NOMO-1 (cell line): ENCODE results near the gene MAP2K6.

Experiments used
- DNase-seq, 2 experiments: peaks; one replicate each; lab custom pipeline; 2025; ENCODE audit not compliant: unreplicated experiment in 2 of 2; lab: John Stamatoyannopoulos, UW

Gene MAP2K6

DNA sequence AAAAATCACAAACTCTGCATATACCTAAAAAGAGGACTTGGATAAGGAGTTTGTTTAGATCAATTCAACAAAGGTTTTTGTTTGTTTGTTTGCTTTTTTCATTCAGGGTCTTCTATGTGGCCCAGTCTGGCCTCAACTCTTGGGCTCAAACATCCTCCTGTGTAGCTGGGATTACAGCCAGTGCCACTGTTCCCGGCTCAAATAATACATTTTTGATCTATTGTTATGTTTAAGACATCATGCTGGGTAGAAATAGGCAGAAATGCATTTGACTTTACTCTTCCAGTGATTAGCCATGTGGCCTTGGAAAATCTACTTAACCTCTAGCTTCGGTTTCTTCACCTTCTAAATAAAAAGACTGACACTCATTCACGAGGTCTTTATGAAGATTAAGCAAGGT lies 11.5 kb downstream of the MAP2K6 start:
- DNase-seq = no peak

DNA sequence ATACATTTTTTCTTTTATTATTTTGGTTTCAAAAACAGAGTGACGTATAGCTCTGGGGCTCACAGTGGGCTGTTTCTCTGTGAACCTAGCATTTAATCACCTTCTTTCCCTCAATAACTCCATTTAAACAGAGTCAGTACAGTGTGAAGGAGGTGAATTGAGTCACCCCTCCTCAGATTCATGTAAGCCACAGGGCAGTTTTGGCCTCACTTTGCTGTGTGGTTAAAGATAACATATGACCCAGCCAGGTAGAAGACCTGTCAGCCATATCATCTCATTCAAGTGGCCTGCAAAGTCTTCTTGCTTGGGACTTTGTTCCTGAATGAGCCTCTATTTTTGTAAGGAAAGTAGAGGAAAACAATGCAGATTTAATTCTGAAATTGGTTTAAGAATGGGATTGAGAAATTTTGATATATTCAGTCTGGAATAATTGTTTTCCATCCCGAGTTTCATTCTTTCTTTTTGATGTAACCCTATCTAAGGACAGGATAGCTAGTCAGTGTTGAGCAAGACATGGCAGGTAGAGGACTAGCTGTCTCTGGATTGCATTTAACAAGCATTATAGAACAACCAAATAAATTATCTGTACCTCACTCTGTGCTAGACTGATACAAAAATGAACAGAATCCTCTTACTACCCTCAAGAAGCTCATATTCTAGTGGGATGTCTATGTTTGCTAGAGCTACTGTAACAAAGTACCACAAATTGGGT lies 13.1 kb downstream of the MAP2K6 start:
- no peak for DNase-seq

DNA sequence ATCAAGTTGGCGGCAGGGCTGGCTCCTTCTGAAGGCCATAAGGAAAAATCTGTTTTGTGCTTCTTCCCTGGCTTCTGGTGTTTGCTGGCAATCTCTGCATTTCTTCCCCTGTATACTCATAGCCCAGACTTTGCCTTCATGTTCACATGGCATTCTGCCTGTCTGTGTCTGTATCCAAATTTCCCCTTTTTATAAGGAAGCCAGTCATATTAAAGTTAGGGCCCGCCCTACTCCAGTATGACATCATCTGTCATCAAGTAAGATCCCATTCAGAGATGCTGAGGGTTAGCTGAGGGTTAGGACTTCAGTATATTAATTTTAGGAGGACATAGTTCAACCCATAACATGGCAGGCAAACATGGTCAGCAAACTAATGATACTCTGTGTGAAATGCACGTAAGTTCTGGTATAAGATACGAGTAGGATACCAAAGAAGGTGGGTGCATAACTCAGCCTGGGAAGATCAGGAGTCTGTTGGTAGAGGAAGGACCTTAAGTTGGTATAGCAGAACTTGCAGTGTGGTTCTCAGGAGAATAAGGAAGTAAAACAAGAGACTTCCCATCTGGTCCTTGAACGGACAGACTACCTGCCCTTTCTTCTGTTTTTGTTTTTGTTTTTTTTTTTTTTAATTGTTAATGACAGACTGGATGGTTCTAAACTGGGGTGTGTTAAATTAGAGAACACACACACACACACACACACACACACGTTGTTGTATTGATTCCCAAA lies 13.9 kb downstream of the MAP2K6 start:
- peak; percentile 22 to 54 for DNase-seq

DNA sequence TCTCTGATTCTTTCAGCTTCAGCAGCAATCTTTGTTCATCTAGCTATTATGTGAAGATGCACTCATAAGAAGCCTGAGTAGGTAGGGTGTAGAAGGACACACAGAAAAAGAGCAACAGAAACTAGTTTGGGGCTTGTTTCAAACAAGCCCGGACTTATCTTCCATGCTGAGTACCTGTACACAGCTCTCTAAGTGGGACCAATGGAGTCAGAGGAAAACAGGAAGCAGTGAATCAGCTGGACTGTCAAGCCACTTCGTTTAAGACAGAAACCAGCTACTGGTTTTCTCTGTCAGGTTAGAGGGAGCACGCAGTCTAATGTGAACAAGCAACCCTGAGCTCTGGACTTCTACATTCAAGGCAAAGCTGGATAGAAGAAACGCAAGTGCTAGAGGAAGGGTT lies 16.0 kb downstream of the MAP2K6 start:
- DNase-seq = peak in 1 of 2 experiments; percentile 25

DNA sequence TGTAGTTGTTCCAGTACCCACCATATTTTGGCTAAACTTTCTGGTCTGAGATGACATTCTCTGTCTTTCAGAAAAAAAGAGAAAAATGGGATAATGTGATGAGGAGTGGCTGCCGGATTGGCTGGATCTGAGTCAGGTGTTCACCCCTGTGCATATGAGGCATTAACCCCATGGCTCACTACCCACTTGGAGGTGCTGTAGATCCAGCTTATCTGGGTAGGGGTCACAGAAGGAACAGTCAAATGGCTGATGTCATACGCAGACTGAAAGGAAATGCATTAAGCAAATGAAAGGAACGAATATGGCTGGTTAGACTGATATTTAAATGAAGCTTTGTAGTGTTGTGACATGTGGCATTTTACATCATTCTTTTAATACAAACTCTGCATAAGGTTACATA lies 17.3 kb downstream of the MAP2K6 start:
- DNase-seq = no peak

DNA sequence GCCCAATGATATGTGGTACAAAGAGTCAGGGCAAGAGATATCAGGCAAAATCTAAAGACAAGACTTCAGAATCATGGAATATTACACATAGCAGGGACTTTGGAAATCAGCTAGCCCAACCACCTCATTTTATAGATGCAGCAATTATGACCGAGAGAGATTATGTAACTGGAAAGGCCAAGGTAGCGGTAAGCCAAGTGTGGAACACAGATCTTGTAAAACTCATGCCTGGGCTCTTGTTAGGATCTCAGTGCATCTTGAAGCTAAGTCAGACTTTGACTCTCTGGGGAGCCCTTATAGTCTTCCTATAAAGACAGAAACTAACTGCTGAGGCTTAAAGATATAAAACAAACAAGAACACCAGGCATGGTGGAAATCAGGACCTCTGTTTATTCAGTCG lies 18.6 kb downstream of the MAP2K6 start:
- DNase-seq = no peak

DNA sequence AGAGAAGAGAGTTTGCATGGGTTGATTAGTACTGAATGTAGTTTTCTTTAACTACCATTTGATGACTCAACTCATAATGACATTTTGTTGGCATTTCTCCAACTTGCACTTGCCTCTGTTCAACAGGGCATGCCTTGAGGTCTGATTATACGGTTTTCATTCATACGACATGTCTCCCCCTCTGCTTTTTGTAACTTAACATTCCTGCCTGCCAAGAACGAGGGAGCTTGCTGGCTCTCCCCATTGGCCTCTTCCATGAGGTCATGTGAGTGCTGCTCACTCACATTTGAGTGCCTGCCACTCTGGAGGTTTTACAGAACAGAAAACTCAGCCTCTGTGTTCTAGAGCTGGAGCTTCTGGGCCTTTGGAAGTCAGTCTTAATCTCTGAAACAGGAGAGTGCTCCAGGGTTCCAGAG lies 19.7 kb downstream of the MAP2K6 start:
- no peak for DNase-seq

DNA sequence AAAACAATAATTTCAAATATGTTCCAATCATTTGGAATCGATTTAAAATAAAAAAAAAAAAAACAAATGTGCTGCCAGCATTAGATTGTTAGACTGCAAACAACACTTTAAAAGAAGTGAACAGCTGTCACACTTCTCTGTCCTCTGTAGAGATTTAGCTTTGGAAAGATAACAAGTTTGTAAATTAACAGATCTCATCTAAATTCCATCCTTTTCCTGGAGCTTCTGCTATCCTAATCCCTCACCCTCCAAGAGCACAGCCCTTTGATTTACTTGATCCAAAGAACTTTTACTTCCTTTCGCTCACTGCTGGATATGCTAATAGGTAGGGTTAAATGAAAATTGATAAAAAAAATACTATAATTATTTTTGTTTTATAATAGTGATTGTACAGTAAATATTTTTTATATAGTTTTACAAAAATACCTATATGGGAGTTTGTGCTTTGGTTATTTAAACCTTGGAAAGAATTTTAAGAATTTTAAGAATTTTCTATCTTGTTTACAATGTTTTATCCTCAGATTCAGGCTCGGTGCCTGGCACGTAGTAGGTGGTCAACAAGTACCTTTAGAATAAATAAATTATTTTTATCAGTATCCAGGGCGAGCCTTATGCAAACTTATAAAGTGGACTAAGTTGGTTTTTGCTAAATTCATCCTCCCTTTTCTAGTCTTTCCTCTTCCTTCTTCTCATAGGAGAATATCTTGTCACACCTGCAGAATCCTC lies 21.6 kb downstream of the MAP2K6 start:
- DNase-seq = no peak

DNA sequence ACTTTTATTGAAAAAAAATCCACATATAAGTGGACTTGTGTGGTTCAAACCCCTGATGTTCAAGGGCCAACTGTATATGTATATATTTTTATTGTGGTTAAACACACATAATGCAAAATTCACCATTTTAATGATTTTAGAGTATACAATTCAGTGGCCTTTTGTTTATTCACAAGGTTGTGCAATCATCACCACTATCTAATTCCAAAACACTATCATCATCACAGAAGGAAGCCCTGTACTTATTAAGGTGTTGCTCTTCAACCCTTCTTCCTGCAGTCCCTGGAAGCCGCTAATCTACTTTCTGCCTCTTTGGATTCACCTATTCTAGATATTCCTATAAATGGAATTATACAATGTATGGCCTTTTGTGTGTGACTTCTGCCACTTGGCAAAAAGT lies 23.0 kb downstream of the MAP2K6 start:
- DNase-seq = no peak

DNA sequence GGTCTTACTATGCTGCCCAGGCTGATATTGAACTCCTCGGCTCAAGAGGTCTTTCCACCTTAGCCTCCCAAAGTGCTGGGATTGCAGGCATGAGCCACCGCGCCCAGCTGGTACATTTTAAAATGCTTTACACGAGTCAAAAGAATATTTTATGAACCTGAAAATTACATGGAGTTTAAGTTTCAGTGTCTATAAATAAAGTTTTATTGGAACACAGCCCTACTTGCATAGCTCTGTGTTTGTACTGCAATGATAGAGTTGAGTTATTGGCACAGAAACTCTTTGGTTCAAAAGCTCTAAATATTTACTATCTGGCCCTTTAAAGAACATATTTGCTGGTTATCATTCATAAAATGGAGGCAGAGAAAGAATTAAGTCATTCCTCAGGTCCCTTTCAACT lies 24.3 kb downstream of the MAP2K6 start:
- DNase-seq = no peak

DNA sequence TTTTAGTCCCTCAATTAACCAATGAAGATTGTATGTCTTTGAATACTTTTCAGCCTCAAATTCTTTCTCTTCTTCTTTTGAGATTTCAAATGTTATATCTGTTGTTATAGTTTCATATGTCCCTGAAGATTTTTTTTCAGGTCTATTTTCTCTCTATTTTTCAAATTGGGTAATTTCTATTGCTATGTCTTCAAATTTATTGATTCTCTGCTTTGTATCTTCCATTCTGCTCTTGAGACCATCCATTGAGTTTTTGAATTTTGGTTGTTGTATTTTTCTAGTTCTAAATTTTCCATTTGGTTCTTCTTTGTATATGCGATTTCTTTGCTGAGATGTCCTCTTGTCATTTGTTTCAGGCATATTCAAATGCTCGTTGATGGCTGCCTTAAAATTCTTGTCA lies 26.7 kb downstream of the MAP2K6 start:
- DNase-seq = no peak

DNA sequence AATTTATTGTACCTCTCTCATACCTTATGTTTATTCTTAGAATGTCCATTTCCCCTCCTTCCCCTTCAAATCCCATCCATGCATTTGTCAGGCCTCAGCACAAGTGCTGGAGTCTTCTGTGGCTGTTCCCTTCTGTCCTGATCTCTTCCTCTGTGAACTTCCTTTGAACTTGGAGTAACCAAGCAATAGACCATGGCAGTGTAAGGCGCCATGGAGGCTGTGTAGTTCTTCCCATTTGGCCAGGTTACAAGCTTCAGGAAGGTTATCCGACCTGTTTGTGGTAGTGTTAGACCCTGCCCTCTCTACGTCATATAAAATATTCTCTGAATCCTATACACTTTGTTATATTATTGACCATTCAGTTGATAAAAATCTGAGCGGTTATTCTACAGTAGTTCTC lies 28.6 kb downstream of the MAP2K6 start:
- DNase-seq = no peak

DNA sequence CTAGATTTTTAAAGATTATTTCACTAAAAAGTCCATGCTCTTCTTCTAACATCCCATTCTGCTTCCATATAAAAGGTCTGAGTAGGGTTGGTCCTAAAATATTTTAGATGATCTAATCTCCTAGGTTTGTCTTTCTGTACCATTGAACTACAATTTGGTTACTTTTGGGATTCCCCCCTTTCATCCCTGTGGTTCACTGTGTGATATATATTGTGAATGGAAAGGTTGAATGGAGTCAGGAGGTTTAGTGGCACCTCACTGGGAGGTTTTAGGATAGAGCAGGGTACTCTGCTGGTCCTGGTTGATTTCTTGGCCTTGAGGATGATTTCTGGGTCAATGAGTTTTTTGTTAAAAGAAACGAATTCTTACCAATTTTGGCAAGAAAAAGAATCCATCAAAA lies 29.5 kb downstream of the MAP2K6 start:
- DNase-seq = no peak

DNA sequence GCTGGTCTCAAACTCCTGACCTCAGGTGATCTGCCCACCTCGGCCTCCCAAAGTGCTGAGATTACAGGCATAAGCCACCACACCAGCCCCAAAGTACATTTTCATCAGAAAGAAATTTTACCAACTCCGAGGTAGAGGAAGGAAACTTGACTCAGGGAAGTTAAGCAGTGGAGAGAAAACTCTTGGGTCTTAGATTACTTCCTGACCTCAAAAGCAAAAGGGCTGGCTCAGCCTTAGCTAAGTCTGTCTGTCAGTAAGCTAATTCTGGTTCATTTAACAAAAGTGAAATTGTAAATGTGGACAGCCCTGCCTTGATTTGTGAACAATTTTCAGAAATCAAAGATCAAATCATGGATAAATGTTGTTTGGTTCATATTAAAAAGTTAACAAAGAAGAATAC lies 30.6 kb downstream of the MAP2K6 start:
- DNase-seq = peak in 1 of 2 experiments; percentile 7

DNA sequence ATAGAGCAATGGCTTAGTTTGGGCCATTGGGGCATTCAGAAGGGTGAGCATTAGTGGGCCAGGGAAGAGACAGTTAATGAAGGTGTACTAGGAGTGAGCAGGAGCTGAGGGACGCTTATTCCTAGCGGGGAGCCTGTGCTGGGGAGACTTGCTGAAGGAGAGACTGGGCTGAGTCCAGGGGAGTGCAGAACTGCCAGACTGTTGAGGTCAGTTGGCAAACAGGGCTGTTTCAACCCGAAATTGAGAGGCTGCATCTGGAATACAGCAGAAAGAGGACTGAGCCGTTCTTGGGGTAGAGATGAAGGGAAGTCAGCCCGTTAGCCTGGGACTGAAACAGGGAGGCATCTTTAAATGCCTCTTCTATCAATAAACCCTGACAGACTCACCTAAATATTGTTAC lies 33.2 kb downstream of the MAP2K6 start:
- no peak for DNase-seq

DNA sequence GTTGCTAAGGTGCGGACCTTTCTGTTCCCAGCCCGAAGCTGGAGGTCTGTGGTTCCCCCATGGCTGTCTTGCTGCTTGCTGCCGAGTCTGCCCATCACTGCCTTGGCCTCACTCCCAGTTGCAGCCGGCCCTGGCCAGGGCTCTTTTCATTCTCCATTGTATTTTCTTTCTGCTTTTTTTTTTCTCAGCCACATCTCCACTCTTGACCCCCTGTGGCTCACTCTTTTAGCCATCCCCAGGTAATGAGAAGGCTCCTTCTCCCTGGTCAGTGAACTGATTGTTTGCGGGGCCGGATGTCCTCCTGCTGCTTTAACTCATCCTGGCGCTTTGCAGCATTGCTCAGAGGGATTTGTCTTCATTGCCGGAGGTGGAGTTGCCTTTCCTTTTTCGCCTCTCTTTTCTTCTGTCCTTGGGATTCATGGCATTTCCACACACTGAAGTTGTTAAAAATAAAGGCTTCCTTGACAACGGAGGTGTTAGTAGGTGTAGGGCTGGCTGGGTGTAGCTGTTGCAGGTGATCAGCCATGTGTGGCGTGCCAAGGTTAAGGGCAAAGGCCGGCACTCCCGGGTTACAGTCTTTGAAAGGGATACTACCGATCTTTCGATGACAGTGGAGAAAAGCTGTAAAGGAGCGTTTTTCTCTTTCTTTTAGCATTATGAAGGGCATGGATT lies 34.1 kb downstream of the MAP2K6 start:
- no peak for DNase-seq

DNA sequence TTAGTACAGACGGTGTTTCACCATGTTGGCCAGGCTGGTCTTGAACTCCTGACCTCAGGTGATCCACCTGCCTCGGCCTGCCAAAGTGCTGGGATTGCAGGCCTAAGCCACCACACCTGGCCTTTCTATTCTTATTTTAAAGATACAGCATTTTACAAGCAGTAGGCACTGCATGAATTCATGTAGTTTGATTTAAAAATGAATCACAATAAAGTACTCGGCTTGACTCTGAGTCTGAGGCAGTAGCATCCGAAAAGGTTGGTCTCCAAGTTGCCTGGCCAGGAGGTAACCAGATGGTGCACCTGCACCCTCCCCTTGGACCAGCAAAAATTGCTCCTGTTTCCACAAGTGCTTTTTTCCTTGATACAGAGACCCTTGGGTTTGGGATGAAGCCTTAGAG lies 35.6 kb downstream of the MAP2K6 start:
- no peak for DNase-seq

DNA sequence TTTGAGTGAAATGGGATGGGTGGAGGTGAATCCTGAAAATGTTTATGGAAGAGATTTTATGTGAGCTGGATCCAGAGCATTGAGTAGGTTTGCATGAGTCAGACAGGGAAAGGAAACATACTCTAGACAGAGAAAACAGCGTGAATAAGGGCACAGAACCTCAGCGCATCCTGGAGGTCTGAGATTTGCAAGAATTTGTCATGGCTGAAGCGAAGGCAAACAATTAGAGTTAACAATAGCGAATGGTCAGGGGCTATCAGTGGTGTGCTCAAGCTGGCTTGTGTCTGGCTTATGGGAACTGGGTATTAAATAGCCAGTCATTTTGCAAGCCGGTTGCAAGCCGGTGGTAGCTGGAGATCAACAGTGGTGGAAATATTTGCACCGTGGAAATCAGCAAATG lies 36.4 kb downstream of the MAP2K6 start:
- no peak for DNase-seq

DNA sequence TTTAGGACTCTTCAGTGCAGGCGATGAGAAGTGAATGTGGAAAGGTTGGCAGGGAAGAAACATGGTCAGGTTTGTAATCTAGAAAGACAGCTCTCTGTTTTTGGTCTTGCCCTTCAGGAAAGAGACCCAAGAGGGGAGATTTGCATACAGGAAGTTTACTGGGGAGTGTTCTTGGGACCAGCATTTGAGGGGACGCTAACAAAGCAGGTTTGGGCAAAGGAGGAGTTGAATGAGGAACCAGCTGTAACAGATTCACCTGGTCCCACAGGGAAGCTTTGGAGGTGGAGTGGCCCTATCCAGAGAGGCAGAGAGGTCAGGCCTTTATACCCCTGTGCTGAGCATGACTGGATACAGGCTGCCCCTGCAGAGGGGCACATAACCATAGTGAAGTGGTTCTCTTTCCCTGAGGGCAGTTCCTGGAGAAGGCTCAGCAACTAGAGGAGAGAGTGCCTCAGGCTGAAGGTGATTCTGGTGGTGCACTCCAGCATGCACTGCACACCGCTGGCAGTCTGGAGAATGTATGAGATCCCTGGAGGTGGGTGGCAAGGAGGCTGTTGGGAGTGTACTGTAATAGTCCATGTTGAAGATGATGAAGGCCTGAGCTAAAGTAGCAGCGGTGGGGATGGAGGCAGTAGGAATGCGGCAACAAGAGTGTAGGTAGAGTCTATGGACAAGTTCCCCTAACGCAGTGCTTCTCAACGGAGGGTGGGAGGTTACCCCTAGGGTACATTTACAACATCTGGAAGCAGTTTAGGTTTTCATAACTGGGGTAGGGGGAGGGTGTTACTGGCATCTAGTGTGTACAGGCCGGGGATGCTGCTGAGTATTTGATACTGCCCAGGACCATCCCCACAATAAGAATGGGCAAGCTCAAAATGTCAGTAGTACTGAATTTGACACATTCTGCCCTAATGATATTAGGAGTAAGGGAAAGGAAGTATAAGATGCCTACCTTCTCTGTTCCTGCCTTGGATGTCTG lies 37.2 kb downstream of the MAP2K6 start:
- DNase-seq = no peak

DNA sequence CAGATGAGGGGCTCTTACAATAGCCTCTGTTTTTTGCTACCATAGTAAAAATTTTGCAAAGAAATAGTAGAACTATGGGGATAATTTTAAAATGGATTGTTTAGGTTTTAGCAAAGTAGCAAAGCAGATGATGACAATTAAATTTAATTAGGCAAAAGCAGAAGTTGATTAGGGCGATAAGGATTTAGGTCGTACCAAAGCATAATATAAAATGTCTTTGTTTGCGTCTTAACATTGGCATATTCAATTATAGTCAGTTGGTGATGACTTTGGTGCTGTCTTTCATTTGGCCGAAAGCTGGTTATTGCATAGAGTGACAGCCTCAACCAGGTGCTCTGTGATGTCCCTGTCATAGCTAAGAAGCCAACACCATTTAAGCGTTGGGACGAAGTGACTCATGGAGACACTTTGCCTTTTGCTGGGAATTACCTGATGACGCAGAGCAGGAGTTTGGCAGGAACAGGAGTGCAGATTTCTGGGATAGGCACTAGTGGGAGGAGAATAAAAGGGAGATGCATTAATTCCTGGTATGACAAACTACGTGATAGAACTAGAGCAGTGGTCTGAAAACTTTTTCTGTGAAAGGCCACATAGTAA lies 38.3 kb downstream of the MAP2K6 start:
- DNase-seq = no peak
